Endothelial cell of umbilical vein (primary cell): ENCODE data around the gene BANK1.

Source experiments
- CTCF ChIP-seq, 2 donors: IDR thresholded peaks; 1 replicate in 1 of 2; 2 replicates in 1 of 2; pipeline ENCODE4 v1.5.1; 2011; ENCODE audit warnings: low read length in 2 of 2, mild to moderate bottlenecking in 2 of 2, moderate library complexity in 2 of 2, control low read depth in 1 of 2, inconsistent platforms in 1 of 2, low read depth in 1 of 2; ENCODE audit not compliant: insufficient read depth in 1 of 2; ENCODE audit errors: extremely low read depth in 1 of 2
- GATA2 ChIP-seq: IDR thresholded peaks from 2 replicates; pipeline ENCODE4 v1.7.0; 2011; ENCODE audit warnings: low read depth, mild to moderate bottlenecking, moderate library complexity, mixed read lengths, low read length; ENCODE audit not compliant: insufficient read length, insufficient read depth
- JUN ChIP-seq: IDR thresholded peaks from 2 replicates; pipeline ENCODE4 v1.6.1; 2011; ENCODE audit warnings: borderline replicate concordance, low read depth; ENCODE audit not compliant: insufficient read length, insufficient read depth
- MAX ChIP-seq: IDR thresholded peaks from 2 replicates; pipeline ENCODE4 v1.6.1; 2011; ENCODE audit not compliant: insufficient read depth, insufficient read length
- MYC ChIP-seq: IDR thresholded peaks from one replicate; pipeline ENCODE4 v1.6.1; 2011; ENCODE audit warnings: mild to moderate bottlenecking, low read depth, low read length
- POLR2A ChIP-seq: IDR thresholded peaks from 2 replicates; pipeline ENCODE4 v1.6.1; 2012; ENCODE audit warnings: low read depth, mild to moderate bottlenecking, control low read depth, low read length
- POLR2AphosphoS5 ChIP-seq: IDR thresholded peaks from 2 replicates; pipeline ENCODE4 v1.6.1; 2012; ENCODE audit warnings: low read depth, mild to moderate bottlenecking, control low read depth, low read length, moderate library complexity; ENCODE audit not compliant: insufficient read depth

DNA sequence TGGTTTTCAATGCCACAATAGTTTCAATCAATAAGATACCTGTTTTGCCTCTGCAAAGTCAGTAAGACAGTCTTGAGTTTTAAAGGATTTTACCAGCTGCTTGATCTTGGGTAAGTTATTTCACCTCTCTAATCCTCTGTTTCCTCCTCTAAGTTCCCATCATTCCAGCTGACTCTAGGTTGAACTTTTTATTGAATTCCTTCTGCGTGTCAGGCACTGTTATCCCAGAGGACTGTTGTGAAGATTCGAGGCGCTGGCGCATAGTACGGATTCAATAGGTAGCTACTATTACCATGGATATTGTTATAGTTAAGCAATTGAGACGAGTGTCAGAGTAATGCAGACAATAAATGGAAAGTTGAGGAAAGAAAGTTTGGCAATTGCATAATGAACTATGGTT is 179.4 kb downstream of the BANK1 start:
- TF ChIP-seq CTCF (IDR thresholded peaks at IDR 0.05; ENCODE audit: extremely low read depth in 1 of 2, insufficient read depth in 1 of 2, low read depth in 1 of 2, low read length in 2 of 2) (no peak), POLR2AphosphoS5 (no peak), MAX (no peak), JUN (no peak), POLR2A (no peak), GATA2 (no peak), MYC (no peak)
